Left lung (tissue), 10 donors: ENCODE measurements around the gene POLR3B. TPM values are rescaled to one million over a fixed set of nuclear protein-coding genes. Genes with fewer than 3 reads are reported as not detected.

Source experiments
- ATAC-seq: fragments of 200-7000 bp; cut with Tn5 transposase; one replicate; pipeline ENCODE4 v1.9.1; 2020; ENCODE audit warnings: moderate library complexity
- DNase-seq, 4 donors: peaks; one replicate each; pipeline ENCODE4 v3.0.0-alpha.2; 2013 to 2020
- H3K27ac ChIP-seq, 2 donors: fragments of 200-600 bp; sonication (generic) in 1 of 2; one replicate each; pipeline versions ENCODE4 v1.5.0 to v1.8.0; 2020 to 2021
- H3K27me3 ChIP-seq, 2 donors: fragments of 200-600 bp; sonication (generic) in 1 of 2; one replicate each; pipeline versions ENCODE4 v1.5.0 to v1.8.0; 2020 to 2021
- H3K36me3 ChIP-seq, 2 donors: fragments of 200-600 bp; sonication (generic) in 1 of 2; one replicate each; pipeline versions ENCODE4 v1.5.0 to v1.8.0; 2020 to 2021
- H3K4me1 ChIP-seq, 2 donors: fragments of 200-600 bp; one replicate each; pipeline ENCODE4 v1.8.0; 2021
- H3K4me3 ChIP-seq, 2 donors: fragments of 200-600 bp; sonication (generic) in 1 of 2; one replicate each; pipeline versions ENCODE4 v1.5.0 to v1.8.0; 2020 to 2021; ENCODE audit warnings: mild to moderate bottlenecking in 1 of 2
- H3K9me3 ChIP-seq, 2 donors: fragments of 200-600 bp; sonication (generic) in 1 of 2; one replicate each; pipeline versions ENCODE4 v1.5.0 to v1.8.0; 2020 to 2021
- CTCF ChIP-seq, 2 donors: fragments of 200-600 bp; sonication (generic) in 1 of 2; IDR thresholded peaks; one replicate each; pipeline versions ENCODE4 v1.5.0 to v1.8.0; 2021; ENCODE audit warnings: antibody characterized with exemption in 2 of 2
- intact Hi-C, 2 donors: fragments of 100-400 bp; cut with DNase I; formaldehyde crosslinking; loops; one replicate each; pipeline versions ENCODE4 v1.11.2 to v1.14.2; 2022
- polyA plus RNA-seq, 6 donors: library from polyadenylated mRNA; unstranded; fragments of 120-200 nt; gene quantifications; one replicate each; pipeline ENCODE4 v1.2.1, GENCODE V29; 2013; ENCODE audit not compliant: insufficient read length in 6 of 6
- total RNA-seq, 2 donors: library from RNA; stranded (reverse); fragmentation: NEBNext Ultra II Directional; extraction: Animal tissue kit (Norgen Biotek cat#: 25700); gene quantifications; one replicate each; pipeline ENCODE4 v1.2.1, GENCODE V29; 2021
- donor health status: DM: no; HTN: yes; CAD: no.
- donor health status: DM: no; HTN: no; CAD: no.

The POLR3B gene
- total and polyA plus RNA-seq, 8 donors = 10.9 to 14.6 (median 13.3) TPM

GRCh38 chr12:106348411-106348810 is 9.1 kb upstream of the POLR3B start:
- DNase-seq = no peak
- Histone ChIP-seq H3K9me3 (no peaks in the 10 kb centered on the region), H3K27me3 (no peaks in the 10 kb centered on the region), H3K36me3 (peaks cover 0 to 20% of the 10 kb centered on the region in 2 donors), H3K4me1 (peaks cover 0 to 3% of the 10 kb centered on the region in 2 donors), H3K4me3 (no peak overlapping the region), H3K27ac (no peak overlapping the region)
- TF ChIP-seq CTCF (IDR thresholded peaks at IDR 0.05) = no peak
- no peak for ATAC-seq
- intact Hi-C loops = loop anchor here in 1 of 2 donors (5.0 kb wide), 1 partner anchor 121 kb away; no protein-coding TSS in a partner anchor

- no peak overlapping the region for H3K4me3 ChIP-seq
- no peak for TF ChIP-seq CTCF (IDR thresholded peaks at IDR 0.05)
- H3K4me1 ChIP-seq = peaks cover 3 to 12% of the 10 kb centered on the region in 2 donors
- H3K36me3 ChIP-seq = no peaks in the 10 kb centered on the region
- intact Hi-C loops = no loop called here
- no peak for DNase-seq
- ATAC-seq = no peak
- H3K9me3 ChIP-seq = no peaks in the 10 kb centered on the region
- no peak overlapping the region for H3K27ac ChIP-seq
- H3K27me3 ChIP-seq = no peaks in the 10 kb centered on the region
These were observed 4.4 kb upstream of the POLR3B start for GRCh38 chr12:106353175-106353574.

GRCh38 chr12:106358396-106359241 is 1.1 kb downstream of the POLR3B start:
- no peak for TF ChIP-seq CTCF (IDR thresholded peaks at IDR 0.05)
- intact Hi-C loops = no loop called here
- peak overlapping the region; percentile 88 to 97 for H3K27ac ChIP-seq
- H3K27me3 ChIP-seq = no peaks in the 10 kb centered on the region
- DNase-seq (peak in 2 of 4 donors; percentile 41 to 67), ATAC-seq (peak; percentile 47)
- peaks cover 15 to 40% of the 10 kb centered on the region in 2 donors for H3K4me1 ChIP-seq
- no peaks in the 10 kb centered on the region for H3K36me3 ChIP-seq
- peak overlapping the region; percentile 56 to 74 for H3K4me3 ChIP-seq
- H3K9me3 ChIP-seq = no peaks in the 10 kb centered on the region

GRCh38 chr12:106359646-106360399 is 2.3 kb downstream of the POLR3B start:
- Histone ChIP-seq H3K27me3 (no peaks in the 10 kb centered on the region), H3K4me1 (peaks cover 15 to 40% of the 10 kb centered on the region in 2 donors), H3K36me3 (peaks cover 0 to 7% of the 10 kb centered on the region in 2 donors), H3K4me3 (peak overlapping the region in 1 of 2 donors; percentile 74), H3K27ac (peak overlapping the region in 1 of 2 donors; percentile 97), H3K9me3 (no peaks in the 10 kb centered on the region)
- ATAC-seq (no peak), DNase-seq (no peak)
- intact Hi-C loops = no loop called here
- TF ChIP-seq CTCF (IDR thresholded peaks at IDR 0.05) = no peak
